BLaER1 (cell line): ENCODE results near the gene PATJ.

Source experiments
- H3K27ac ChIP-seq: shearing (Covaris generic); formaldehyde crosslinking; 2 replicates; pipeline ENCODE4 v1.8.1; 2022
- H3K27me3 ChIP-seq: shearing (Covaris generic); formaldehyde crosslinking; 2 replicates; pipeline ENCODE4 v1.8.1; 2022
- H3K36me3 ChIP-seq: shearing (Covaris generic); formaldehyde crosslinking; 2 replicates; pipeline ENCODE4 v1.8.1; 2022
- H3K4me1 ChIP-seq: shearing (Covaris generic); formaldehyde crosslinking; 2 replicates; pipeline ENCODE4 v1.8.1; 2022
- H3K4me2 ChIP-seq: shearing (Covaris generic); formaldehyde crosslinking; 2 replicates; pipeline ENCODE4 v1.8.1; 2022
- H3K4me3 ChIP-seq: shearing (Covaris generic); formaldehyde crosslinking; 2 replicates; pipeline ENCODE4 v1.8.1; 2022
- H3K9ac ChIP-seq: shearing (Covaris generic); formaldehyde crosslinking; 2 replicates; pipeline ENCODE4 v1.8.1; 2022
- H3K9me3 ChIP-seq: shearing (Covaris generic); formaldehyde crosslinking; 2 replicates; pipeline ENCODE4 v1.8.1; 2022
- H4K20me1 ChIP-seq: shearing (Covaris generic); formaldehyde crosslinking; 2 replicates; pipeline ENCODE4 v1.8.1; 2022
- Cebpa-rat ChIP-seq: shearing (Covaris generic); IDR thresholded peaks from 2 replicates; pipeline ENCODE4 v1.8.1; 2022

Gene PATJ

DNA sequence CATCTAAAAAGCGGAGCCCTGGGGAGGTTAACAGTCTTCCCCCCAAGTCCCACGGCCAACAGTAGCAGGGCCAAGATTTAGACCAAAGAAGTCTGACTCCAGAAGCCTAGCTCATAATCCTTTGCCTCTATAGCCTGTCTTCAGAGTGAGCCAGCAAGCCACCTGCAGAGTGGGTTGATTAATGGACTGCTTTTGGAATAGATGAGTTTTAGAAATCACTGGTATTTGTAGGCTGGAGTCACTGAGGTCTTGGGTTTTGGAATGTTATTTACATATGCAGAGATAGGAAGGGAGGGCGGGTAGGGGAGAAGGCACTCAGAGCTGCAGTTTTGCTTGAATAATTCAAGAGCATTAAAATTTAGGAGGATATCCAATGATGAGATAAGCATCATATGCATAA lies 361.6 kb downstream of the PATJ start:
- H3K4me2 ChIP-seq: no peak overlapping the region
- H3K4me3 ChIP-seq: no peak overlapping the region
- TF ChIP-seq Cebpa-rat: no peak
- H3K27me3 ChIP-seq: no peaks in the 10 kb centered on the region
- H3K27ac ChIP-seq: no peak overlapping the region
- no peaks in the 10 kb centered on the region for H3K36me3 ChIP-seq
- no peaks in the 10 kb centered on the region for H4K20me1 ChIP-seq
- H3K9me3 ChIP-seq: no peaks in the 10 kb centered on the region
- no peak overlapping the region for H3K9ac ChIP-seq
- H3K4me1 ChIP-seq: no peaks in the 10 kb centered on the region

GRCh38 chr1:62107923-62108322 lies 365.6 kb downstream of the PATJ start:
- Histone ChIP-seq H3K9me3 (no peaks in the 10 kb centered on the region), H4K20me1 (no peaks in the 10 kb centered on the region), H3K4me3 (no peak overlapping the region), H3K36me3 (no peaks in the 10 kb centered on the region), H3K9ac (no peak overlapping the region), H3K4me1 (no peaks in the 10 kb centered on the region), H3K27me3 (no peaks in the 10 kb centered on the region), H3K27ac (no peak overlapping the region), H3K4me2 (no peak overlapping the region)
- TF ChIP-seq Cebpa-rat: no peak

GRCh38 chr1:62109124-62109523 lies 366.8 kb downstream of the PATJ start:
- TF ChIP-seq Cebpa-rat: no peak
- Histone ChIP-seq H3K36me3 (no peaks in the 10 kb centered on the region), H3K9ac (no peak overlapping the region), H3K4me2 (no peak overlapping the region), H3K27me3 (no peaks in the 10 kb centered on the region), H3K9me3 (no peaks in the 10 kb centered on the region), H4K20me1 (no peaks in the 10 kb centered on the region), H3K27ac (no peak overlapping the region), H3K4me1 (no peaks in the 10 kb centered on the region), H3K4me3 (no peak overlapping the region)

DNA sequence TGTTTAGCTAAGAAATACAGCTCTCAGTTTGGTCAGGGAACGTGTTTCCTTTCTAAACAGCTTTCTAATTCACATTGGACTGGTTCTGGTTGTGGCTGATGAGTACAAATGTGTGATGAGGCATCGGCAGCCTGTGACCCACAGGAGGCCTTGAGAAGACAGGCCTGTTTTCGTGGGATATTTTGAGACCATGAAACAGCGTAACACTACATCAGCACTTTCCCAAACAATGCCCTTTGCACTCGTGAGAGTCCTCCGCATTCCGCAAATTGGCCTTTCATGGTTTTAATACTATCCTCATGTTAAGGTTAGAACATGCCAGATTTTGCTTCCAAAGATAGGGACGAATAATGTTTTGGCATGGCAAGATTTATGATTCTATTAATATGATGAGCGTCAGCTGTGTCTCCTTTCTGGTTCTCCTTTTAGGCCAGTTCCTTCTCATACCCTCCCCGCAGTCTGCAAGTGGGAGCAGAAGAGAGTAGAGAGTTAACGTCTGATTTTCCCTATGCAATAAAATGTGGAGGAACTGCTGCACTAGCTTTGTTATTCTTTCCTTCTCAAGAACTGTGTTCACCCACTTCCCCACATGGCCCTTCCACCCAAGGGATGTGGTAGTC lies 368.0 kb downstream of the PATJ start:
- no peaks in the 10 kb centered on the region for H3K27me3 ChIP-seq
- no peaks in the 10 kb centered on the region for H3K36me3 ChIP-seq
- H3K27ac ChIP-seq: no peak overlapping the region
- no peak for TF ChIP-seq Cebpa-rat
- H3K9ac ChIP-seq: no peak overlapping the region
- no peaks in the 10 kb centered on the region for H4K20me1 ChIP-seq
- H3K4me2 ChIP-seq: no peak overlapping the region
- no peak overlapping the region for H3K4me3 ChIP-seq
- H3K4me1 ChIP-seq: no peaks in the 10 kb centered on the region
- H3K9me3 ChIP-seq: no peaks in the 10 kb centered on the region

DNA sequence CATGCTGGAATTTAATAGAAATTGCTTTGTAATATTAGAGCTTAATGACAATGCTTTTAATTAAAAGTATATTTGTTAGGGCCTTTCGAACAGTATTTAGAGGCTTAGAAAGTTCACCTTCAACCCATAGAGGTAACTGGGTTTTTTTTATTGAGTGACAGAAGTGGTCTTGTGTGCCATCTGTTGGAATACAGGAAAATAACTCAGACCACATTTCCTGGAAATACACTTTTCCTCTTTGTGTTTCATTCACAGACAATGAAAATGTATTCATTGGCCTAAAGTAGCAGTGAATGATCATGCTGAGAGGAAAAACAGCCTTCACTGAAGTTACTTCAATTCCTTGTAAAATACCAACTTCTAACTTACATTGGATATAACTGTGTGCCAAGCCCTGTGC lies 368.8 kb downstream of the PATJ start:
- Histone ChIP-seq H3K27me3 (no peaks in the 10 kb centered on the region), H3K4me1 (no peaks in the 10 kb centered on the region), H3K9me3 (no peaks in the 10 kb centered on the region), H3K4me3 (no peak overlapping the region), H3K27ac (no peak overlapping the region), H4K20me1 (no peaks in the 10 kb centered on the region), H3K9ac (no peak overlapping the region), H3K4me2 (no peak overlapping the region), H3K36me3 (no peaks in the 10 kb centered on the region)
- TF ChIP-seq Cebpa-rat: no peak

- Histone ChIP-seq H3K4me3 (no peak overlapping the region), H3K27ac (no peak overlapping the region), H3K4me1 (no peaks in the 10 kb centered on the region), H3K9me3 (no peaks in the 10 kb centered on the region), H4K20me1 (no peaks in the 10 kb centered on the region), H3K9ac (no peak overlapping the region), H3K4me2 (no peak overlapping the region), H3K27me3 (no peaks in the 10 kb centered on the region), H3K36me3 (no peaks in the 10 kb centered on the region)
- no peak for TF ChIP-seq Cebpa-rat
Measured at GRCh38 chr1:62113507-62113906, 371.2 kb downstream of the PATJ start.

- no peaks in the 10 kb centered on the region for H3K36me3 ChIP-seq
- H4K20me1 ChIP-seq: no peaks in the 10 kb centered on the region
- H3K9ac ChIP-seq: no peak overlapping the region
- H3K27ac ChIP-seq: no peak overlapping the region
- H3K9me3 ChIP-seq: no peaks in the 10 kb centered on the region
- H3K4me1 ChIP-seq: no peaks in the 10 kb centered on the region
- TF ChIP-seq Cebpa-rat: no peak
- no peaks in the 10 kb centered on the region for H3K27me3 ChIP-seq
- no peak overlapping the region for H3K4me3 ChIP-seq
- H3K4me2 ChIP-seq: no peak overlapping the region
Measured at GRCh38 chr1:62117018-62117750, 374.9 kb downstream of the PATJ start.

GRCh38 chr1:62126579-62127290 lies 384.5 kb downstream of the PATJ start:
- Histone ChIP-seq H4K20me1 (no peaks in the 10 kb centered on the region), H3K9ac (no peak overlapping the region), H3K4me3 (no peak overlapping the region), H3K36me3 (no peaks in the 10 kb centered on the region), H3K4me1 (no peaks in the 10 kb centered on the region), H3K9me3 (no peaks in the 10 kb centered on the region), H3K27me3 (no peaks in the 10 kb centered on the region), H3K4me2 (no peak overlapping the region), H3K27ac (no peak overlapping the region)
- TF ChIP-seq Cebpa-rat: no peak

DNA sequence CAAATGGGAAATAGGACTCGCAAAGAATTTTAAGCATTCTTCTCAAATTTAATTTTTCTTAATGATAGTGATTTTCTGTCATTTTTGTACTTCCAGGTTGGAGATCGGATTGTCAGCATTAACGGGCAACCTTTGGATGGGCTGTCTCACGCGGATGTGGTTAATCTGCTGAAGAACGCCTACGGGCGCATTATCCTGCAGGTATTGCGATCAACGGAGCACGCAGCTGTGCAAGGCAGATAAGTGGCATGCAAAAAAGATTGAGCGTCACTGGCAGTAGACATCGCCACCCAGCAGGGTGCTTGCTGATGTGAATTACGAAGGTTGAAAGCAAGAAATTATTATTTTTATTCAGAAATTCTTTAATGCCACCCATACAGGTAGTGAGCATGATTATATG lies 386.5 kb downstream of the PATJ start:
- Histone ChIP-seq H3K4me1 (no peaks in the 10 kb centered on the region), H3K9ac (no peak overlapping the region), H3K27ac (no peak overlapping the region), H3K36me3 (no peaks in the 10 kb centered on the region), H4K20me1 (no peaks in the 10 kb centered on the region), H3K4me2 (no peak overlapping the region), H3K9me3 (no peaks in the 10 kb centered on the region), H3K4me3 (no peak overlapping the region), H3K27me3 (no peaks in the 10 kb centered on the region)
- TF ChIP-seq Cebpa-rat: no peak

DNA sequence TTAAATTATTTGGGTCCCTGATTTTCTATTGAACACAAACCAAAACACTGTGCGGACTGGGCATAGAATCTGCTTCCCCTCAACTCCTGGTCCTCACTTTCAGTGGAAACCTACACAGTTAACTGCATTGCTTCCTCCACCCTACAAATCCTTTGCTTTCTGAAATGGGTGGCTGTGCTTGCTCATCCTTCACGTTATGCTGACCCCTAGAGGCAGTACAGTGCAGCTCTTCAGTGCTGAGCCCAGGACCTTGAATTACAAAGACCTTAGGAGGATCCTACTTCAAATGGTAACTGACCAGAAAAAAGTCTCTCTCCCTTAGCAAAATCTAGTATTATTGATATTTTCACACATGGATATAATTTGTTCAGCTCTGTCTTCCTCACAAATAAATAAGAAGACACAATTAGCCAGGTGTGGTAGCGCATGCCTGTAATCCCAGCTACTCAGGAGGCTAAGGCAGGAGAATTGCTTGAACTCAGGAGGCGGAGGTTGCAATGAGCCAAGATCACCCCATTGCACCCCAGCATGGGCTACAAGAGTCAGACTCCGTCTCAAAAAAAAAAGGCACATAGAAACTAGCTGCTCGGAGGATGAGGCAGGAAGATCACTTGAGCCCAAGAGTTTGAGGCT lies 388.9 kb downstream of the PATJ start:
- H3K27me3 ChIP-seq: no peaks in the 10 kb centered on the region
- no peak for TF ChIP-seq Cebpa-rat
- H4K20me1 ChIP-seq: no peaks in the 10 kb centered on the region
- H3K27ac ChIP-seq: no peak overlapping the region
- H3K9ac ChIP-seq: no peak overlapping the region
- H3K9me3 ChIP-seq: no peaks in the 10 kb centered on the region
- H3K4me1 ChIP-seq: no peaks in the 10 kb centered on the region
- H3K36me3 ChIP-seq: no peaks in the 10 kb centered on the region
- H3K4me3 ChIP-seq: no peak overlapping the region
- no peak overlapping the region for H3K4me2 ChIP-seq
